NCI-H1048 (cell line): ENCODE data around the gene CADM1.

Experiments used
- DNase-seq: peaks from one replicate; lab custom pipeline; 2025; lab: John Stamatoyannopoulos, UW

CADM1 gene

DNA sequence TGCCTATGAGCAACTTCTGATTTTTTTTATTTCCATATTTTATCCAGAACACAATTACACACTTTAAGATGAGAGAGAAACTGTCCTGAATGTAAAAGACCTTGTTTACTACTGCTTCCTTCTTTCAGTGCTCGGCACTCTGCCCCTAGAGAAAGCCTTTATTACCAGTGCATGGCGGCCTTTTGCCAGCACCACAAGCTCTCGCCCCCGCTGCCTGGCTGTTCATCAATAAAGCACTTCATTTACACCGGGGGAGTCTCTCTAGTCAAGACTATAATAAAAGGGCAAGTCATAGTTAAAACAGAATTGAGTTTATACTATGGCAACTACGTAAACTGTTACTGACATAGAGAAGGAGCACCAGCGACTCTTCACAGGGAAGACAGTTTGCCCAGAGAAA, 259.5 kb downstream of the CADM1 start:
- no peak for DNase-seq

GRCh38 chr11:115244296-115244695, 259.9 kb downstream of the CADM1 start:
- DNase-seq: no peak

DNA sequence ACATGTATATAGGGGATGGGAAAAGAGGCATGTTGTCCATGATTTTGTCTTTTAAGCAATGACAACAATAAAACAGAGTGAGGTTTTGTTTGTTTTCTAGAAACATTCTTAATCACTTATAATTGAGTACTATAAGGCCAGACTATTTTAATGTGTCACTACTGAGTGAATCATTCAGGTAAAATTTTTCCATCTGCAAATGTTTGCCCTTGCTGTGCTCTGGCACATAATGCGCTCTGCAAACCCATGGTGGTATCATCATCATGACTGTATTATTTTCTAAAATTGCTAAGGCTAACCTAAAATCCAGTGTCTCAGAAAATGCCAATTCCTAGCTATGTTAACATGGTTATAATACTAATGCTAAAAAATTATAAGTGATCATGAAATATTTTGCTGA, 261.2 kb downstream of the CADM1 start:
- no peak for DNase-seq

GRCh38 chr11:115241899-115242298, 262.3 kb downstream of the CADM1 start:
- no peak for DNase-seq

DNA sequence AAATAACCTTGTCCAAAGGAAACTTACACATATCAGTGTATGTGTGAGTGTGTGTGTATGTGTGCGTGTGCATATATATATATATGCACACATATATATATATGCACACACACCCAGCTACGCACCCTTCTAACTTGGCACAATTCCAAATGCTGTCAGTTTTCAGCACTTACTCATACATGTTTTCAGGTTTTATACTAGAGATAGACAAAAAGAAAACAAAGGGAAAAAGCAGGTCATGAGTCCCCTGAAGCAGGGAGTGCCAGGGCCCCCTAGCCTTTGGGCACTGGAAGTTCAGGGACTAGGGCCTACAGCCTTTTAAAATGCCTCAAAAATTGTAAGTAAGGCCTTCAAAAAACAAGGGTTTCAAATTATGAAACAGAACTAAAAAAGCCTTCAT, 265.4 kb downstream of the CADM1 start:
- DNase-seq: no peak

DNA sequence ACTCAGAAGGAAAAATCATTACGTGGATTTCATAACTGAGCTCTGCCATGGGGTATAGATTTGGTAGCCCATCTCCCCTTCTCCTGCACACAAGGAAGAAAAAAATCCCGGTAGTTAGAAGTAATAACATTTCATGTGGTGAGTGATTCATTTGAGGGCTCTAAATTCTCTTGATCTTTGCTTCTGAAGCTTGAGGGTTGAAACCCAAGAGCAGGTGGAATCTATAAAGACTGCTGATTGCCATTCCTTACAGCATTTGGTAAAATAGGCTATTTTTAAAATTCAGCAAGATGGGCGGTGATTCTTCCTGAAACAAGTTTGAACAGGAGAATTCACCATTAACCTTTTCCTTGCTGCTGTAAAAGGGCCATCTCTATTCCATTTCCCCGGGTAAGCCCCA, 266.1 kb downstream of the CADM1 start:
- no peak for DNase-seq

DNA sequence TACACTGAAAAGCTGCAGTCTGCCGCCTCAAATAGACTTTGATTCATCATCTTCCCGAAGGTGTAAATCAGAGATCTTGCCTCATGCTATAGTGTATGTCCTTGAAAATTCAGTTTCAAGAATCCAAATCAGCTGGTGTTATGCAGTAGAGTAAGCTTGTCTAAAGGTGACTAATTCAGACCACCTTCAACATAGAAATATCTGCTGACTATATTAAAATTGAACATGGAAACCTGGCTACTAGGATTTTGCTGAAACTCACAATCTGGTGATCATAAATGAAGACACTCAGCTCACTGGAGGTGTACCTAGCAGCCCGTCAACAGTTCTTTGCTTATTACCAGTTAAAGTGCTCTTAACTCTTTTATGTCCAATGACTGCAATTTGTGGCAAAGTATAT, 266.6 kb downstream of the CADM1 start:
- DNase-seq: no peak

- DNase-seq: no peak
Measured at GRCh38 chr11:115234794-115235193, 269.4 kb downstream of the CADM1 start.

GRCh38 chr11:115226556-115226955, 277.7 kb downstream of the CADM1 start:
- no peak for DNase-seq

- DNase-seq: no peak
Measured at GRCh38 chr11:115224551-115224950, 279.7 kb downstream of the CADM1 start.

DNA sequence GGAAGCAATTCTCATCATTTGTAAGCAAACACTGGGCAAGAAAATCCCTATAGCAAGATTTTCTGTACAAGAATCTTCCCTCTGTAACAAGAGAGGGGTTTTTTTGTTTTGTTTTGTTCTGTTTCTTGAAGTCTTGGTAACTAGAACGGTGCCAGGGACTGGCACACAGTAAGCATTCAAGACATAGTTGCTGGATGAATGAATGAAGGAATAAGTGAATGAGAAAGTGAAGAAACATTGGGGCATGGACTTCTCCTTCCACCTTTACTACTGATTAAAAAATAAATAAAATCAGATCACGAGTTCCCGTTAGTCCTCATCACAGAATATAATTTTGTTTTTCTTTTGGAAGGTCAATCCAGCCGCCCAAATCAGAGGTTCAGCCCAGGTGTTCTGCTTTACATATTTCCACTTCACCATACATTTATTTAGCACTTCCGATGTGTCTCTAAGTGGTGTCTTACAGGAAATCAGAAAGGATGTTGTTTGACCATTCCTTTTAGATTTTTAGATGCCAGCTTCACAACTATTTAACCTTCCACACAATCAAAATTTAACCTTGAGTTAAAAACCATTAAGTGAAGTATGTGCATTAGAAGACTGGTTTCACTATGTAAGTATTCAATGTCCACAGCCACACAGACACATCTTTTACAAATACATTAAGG, 281.2 kb downstream of the CADM1 start:
- no peak for DNase-seq

GRCh38 chr11:115222218-115222862, 281.9 kb downstream of the CADM1 start:
- no peak for DNase-seq

- no peak for DNase-seq
Measured at GRCh38 chr11:115221461-115222069, 282.6 kb downstream of the CADM1 start.

- no peak for DNase-seq
Measured at GRCh38 chr11:115220911-115221310, 283.3 kb downstream of the CADM1 start.

- no peak for DNase-seq
Measured at GRCh38 chr11:115220423-115220822, 283.8 kb downstream of the CADM1 start.

GRCh38 chr11:115219376-115219775, 284.8 kb downstream of the CADM1 start:
- no peak for DNase-seq

DNA sequence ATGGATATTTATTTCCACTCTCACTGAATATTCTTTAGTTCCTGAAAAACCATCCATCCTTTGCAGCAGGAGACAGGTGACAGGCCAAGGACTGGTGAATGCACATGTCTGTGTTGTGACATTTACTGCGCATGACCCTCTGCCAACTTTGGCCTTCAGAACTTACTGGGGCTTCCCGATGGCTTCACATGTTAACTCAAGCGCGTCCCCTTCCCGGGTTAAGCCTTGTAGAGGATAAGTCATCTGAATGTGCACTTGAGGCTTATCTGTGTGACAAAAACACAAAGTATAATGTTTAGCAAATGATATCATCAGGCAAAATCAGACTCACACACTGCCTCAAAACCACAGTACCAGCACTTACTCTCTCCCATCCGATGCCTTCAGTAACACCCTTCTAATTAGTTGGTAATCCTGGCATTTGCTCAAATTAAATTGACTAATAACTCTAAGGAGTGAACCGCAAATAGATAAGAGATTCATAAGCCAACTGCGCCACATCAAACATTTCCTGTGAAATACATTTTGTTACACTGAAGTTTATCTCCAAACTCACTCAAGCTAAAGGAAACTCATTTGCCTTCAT, 286.4 kb downstream of the CADM1 start:
- DNase-seq: no peak

DNA sequence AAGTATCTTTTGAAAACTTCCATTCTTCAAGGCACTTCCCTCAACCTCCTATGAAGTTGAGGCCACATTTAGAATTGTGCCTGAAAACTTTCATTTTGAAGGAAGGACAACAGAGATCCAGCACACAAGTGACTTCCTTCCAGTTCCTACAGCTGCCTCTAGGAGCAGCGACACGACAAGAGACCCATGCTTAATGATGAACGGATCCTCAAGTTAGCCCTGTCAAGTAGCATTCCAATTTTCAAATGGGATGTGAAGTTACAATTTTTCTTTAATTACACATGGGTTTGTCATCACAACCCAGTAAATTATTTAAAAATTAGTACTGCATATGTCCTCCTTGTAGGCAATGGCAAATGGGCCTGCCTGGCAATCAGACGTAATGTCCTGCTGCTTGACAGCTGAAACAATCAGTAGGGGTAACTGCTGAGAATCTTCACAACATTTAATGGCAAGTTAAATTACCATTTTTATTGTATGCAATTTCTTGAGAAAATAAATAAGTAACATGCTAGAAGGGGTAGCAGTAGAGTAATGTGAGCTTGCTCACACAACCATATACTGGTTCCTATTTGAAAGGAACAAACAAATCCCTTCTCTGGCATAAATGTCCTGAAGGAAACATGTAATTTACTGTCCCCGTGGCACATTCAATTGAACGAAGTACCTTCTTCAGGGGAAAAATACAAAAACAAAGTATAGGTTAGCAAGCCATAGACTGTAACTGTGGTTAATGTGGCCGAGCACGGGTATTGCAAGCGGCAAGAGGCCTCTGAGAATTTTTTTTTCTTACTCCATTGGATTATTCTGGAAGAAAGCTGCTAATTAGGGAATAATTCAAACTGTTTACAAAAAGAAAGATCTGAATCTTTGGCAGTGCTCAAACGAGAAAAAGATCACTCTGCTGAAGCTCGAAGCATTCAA, 288.3 kb downstream of the CADM1 start:
- no peak for DNase-seq

GRCh38 chr11:115214644-115215234, 289.5 kb downstream of the CADM1 start:
- DNase-seq: no peak

DNA sequence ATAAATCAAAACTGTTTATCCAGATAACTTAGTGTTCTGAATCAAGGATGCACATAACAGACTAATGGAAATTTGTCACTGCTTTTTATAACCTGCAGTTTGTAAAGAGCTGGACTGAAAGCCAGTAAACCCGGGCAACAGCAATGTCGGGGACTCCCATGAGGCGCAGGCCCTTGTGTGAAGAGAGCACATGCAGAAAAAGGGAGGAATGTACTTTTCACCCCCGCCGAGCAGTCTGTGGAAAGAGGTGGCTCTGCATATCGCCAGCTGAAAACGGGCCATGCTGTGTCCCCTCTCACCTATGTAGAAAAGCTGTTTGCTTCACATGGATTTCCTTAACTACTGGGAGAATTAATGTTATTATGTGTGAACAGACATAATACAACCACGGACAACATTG, 291.2 kb downstream of the CADM1 start:
- no peak for DNase-seq

- DNase-seq: no peak
Measured at GRCh38 chr11:115208808-115209259, 295.4 kb downstream of the CADM1 start.

GRCh38 chr11:115207916-115208315, 296.3 kb downstream of the CADM1 start:
- no peak for DNase-seq
